HepG2 (cell line): ENCODE results near the gene ALOXE3. TPM values are rescaled to one million over a fixed set of nuclear protein-coding genes. Genes with fewer than 3 reads are reported as not detected.
A peak's percentile ranks its signal among the peaks of the same experiment; 100 is the strongest.

Source experiments
- BCLAF1 ChIP-seq: fragments of 450-650 bp; IDR thresholded peaks from 2 replicates; pipeline ENCODE4 v1.6.1; 2017; ENCODE audit warnings: mild to moderate bottlenecking
- CENPT ChIP-seq: sonication (generic); formaldehyde crosslinking; IDR thresholded peaks from 2 replicates; pipeline ENCODE4 v1.8.0; 2022; ENCODE audit warnings: low read depth, mild to moderate bottlenecking, moderate library complexity, missing genetic modification reagents
- CREB3 ChIP-seq: sonication (generic); formaldehyde crosslinking; IDR thresholded peaks from 2 replicates; pipeline ENCODE4 v1.5.0; 2020; ENCODE audit warnings: missing genetic modification reagents
- KAT2B ChIP-seq: fragments of 150-350 bp; IDR thresholded peaks from 2 replicates; pipeline ENCODE4 v1.6.1; 2014; ENCODE audit warnings: low read depth, low read length, borderline replicate concordance
- MNT ChIP-seq: fragments of 450-650 bp; IDR thresholded peaks from 2 replicates; pipeline ENCODE4 v1.6.1; 2016
- NR2F2 ChIP-seq: IDR thresholded peaks from 2 replicates; pipeline ENCODE4 v1.6.1; 2012; ENCODE audit warnings: low read depth, inconsistent platforms, borderline replicate concordance
- RFX1 ChIP-seq: fragments of 450-650 bp; IDR thresholded peaks from 2 replicates; pipeline ENCODE4 v1.6.1; 2017
- THAP9 ChIP-seq: sonication (generic); formaldehyde crosslinking; IDR thresholded peaks from 2 replicates; pipeline ENCODE4; 2020; ENCODE audit warnings: missing genetic modification reagents, mild to moderate bottlenecking, borderline replicate concordance
- ZFP82 ChIP-seq: sonication (generic); formaldehyde crosslinking; IDR thresholded peaks from 2 replicates; pipeline ENCODE4 v1.5.1; 2020; ENCODE audit warnings: mild to moderate bottlenecking, missing genetic modification reagents, borderline replicate concordance
- ZMAT5 ChIP-seq: sonication (generic); formaldehyde crosslinking; IDR thresholded peaks from 2 replicates; pipeline ENCODE4 v1.5.0; 2020; ENCODE audit warnings: mild to moderate bottlenecking, low read depth, missing genetic modification reagents, borderline replicate concordance
- ZNF569 ChIP-seq: sonication (generic); formaldehyde crosslinking; IDR thresholded peaks from 2 replicates; pipeline ENCODE4 v1.5.0; 2020; ENCODE audit warnings: mild to moderate bottlenecking, missing genetic modification reagents, moderate library complexity, borderline replicate concordance
- ZNF704 ChIP-seq: sonication (generic); formaldehyde crosslinking; IDR thresholded peaks from 2 replicates; pipeline ENCODE4 v1.8.1; 2023; ENCODE audit warnings: mild to moderate bottlenecking, inconsistent platforms, moderate library complexity, missing genetic modification reagents, borderline replicate concordance
- ZNF768 ChIP-seq: sonication (generic); formaldehyde crosslinking; IDR thresholded peaks from 2 replicates; pipeline ENCODE4 v1.4.0; 2020; ENCODE audit warnings: missing genetic modification reagents
- ZSCAN12 ChIP-seq: sonication (generic); formaldehyde crosslinking; IDR thresholded peaks from 2 replicates; pipeline ENCODE4 v1.9.0; 2021; ENCODE audit warnings: mild to moderate bottlenecking, missing genetic modification reagents
- polyA plus RNA-seq, 8 experiments: library from polyadenylated mRNA; depleted of rRNA in 3 of 8; stranded (reverse) in 7 of 8; unstranded in 1 of 8; fragments of >200 nt; fragmentation: Illumina TruSeq in 4 of 8; extraction: Trizol in 4 of 8; gene quantifications; 2 replicates each; pipeline versions ENCODE4 v1.2.1 to v1.2.3, GENCODE V29; 2011 to 2016; ENCODE audit warnings: low read depth in 4 of 8, missing spikeins in 1 of 8, mixed read lengths in 1 of 8; ENCODE audit not compliant: insufficient read depth in 1 of 8
- total RNA-seq, 5 experiments: library from RNA; depleted of rRNA; stranded (reverse); fragments of >200 nt; fragmentation: Illumina TruSeq; extraction: Trizol; gene quantifications; 2 replicates each; pipeline ENCODE4 v1.2.3, GENCODE V29; 2016; ENCODE audit warnings: low read depth in 1 of 5

ALOXE3 gene
- total and polyA plus RNA-seq, 2 of the 13 experiments (the other 11 are each of a cell fraction or from before 2014, with no cell fraction given), result 0.07 TPM; not detected in 1

- TF ChIP-seq CREB3 (CRISPR knock-in tag), result no peak
- no peak for TF ChIP-seq ZNF569 (CRISPR knock-in tag)
- TF ChIP-seq KAT2B, result no peak
- TF ChIP-seq CENPT (CRISPR knock-in tag), result no peak
- no peak for TF ChIP-seq ZNF704 (CRISPR knock-in tag)
- no peak for TF ChIP-seq NR2F2
- TF ChIP-seq ZSCAN12 (CRISPR knock-in tag), result no peak
- no peak for TF ChIP-seq RFX1
- peak; percentile 38; the same call in 1 of the 2 replicates for TF ChIP-seq THAP9 (CRISPR knock-in tag)
- TF ChIP-seq MNT, result peak; percentile 69; the same call in 1 of the 2 replicates
- peak; percentile 16; the same call in 1 of the 2 replicates for TF ChIP-seq ZFP82 (CRISPR knock-in tag)
- TF ChIP-seq BCLAF1, result no peak
- TF ChIP-seq ZMAT5 (CRISPR knock-in tag), result no peak
- no peak for TF ChIP-seq ZNF768 (CRISPR knock-in tag)
Measured at GRCh38 chr17:8117980-8118768, at the start of gene ALOXE3 (continued).
